ENCODE measurements around the gene FLRT2. TPM values are rescaled to one million over a fixed set of nuclear protein-coding genes. Genes with fewer than 3 reads are reported as not detected.

Gene FLRT2
- total RNA-seq, 1 experiment from 2014 or later = 0.43 TPM

- no peak overlapping the region for H3K4me3 Mint-ChIP-seq (ENCODE audit: unreplicated experiment)
- intact Hi-C loops (cut with micrococcal nuclease; ENCODE audit: unreplicated experiment) = no loop called here
- H3K36me3 Mint-ChIP-seq (ENCODE audit: insufficient read depth, unreplicated experiment) = no peaks in the 10 kb centered on the region
- TF ChIP-seq CTCF (IDR thresholded peaks at IDR 0.05; ENCODE audit: insufficient read depth in 1 of 2, low read depth in 1 of 2, low read length in 1 of 2, severe bottlenecking in 1 of 2, unreplicated experiment in 1 of 2) = no peak
- no peak overlapping the region for H3K27ac Mint-ChIP-seq (ENCODE audit: unreplicated experiment)
- BruUV-seq (replicated peaks) = no TSS peak
- ChIA-PET CTCF (no interaction called here), POLR2A (no interaction called here)
- 0 out of 2 replicates have a peak, but pooled peaks cover 5% of the 10 kb centered on the region for H3K9me3 ChIP-seq
- H3K4me3 ChIP-seq (ENCODE audit: low read depth, low read length) = no peak overlapping the region
- no peak for DNase-seq
- no peaks in the 10 kb centered on the region for H3K27me3 ChIP-seq (replicated peaks; ENCODE audit: control insufficient read depth, insufficient read depth, low read length)
- no peaks in the 10 kb centered on the region for H3K27me3 Mint-ChIP-seq (ENCODE audit: insufficient read depth, unreplicated experiment)
- H3K4me1 Mint-ChIP-seq (ENCODE audit: low read depth, unreplicated experiment) = peaks cover 24% of the 10 kb centered on the region
- no peaks in the 10 kb centered on the region for H3K36me3 ChIP-seq (ENCODE audit: control insufficient read depth, insufficient read depth, low read length)
- peaks cover 8% of the 10 kb centered on the region for H3K4me1 ChIP-seq
- peaks cover under 1% of the 10 kb centered on the region for H3K9me3 Mint-ChIP-seq (ENCODE audit: unreplicated experiment)
These were observed 2.9 kb upstream of the FLRT2 start for GRCh38 chr14:85527006-85527405.

GRCh38 chr14:85527445-85528035 is 2.4 kb upstream of the FLRT2 start:
- Histone ChIP-seq H3K4me1 (peaks cover 8% of the 10 kb centered on the region), H3K9me3 (0 out of 2 replicates have a peak, but pooled peaks cover 5% of the 10 kb centered on the region), H3K36me3 (ENCODE audit: control insufficient read depth, insufficient read depth, low read length) (no peaks in the 10 kb centered on the region), H3K27me3 (replicated peaks; ENCODE audit: control insufficient read depth, insufficient read depth, low read length) (no peaks in the 10 kb centered on the region), H3K4me3 (ENCODE audit: low read depth, low read length) (no peak overlapping the region)
- no TSS peak for BruUV-seq (replicated peaks)
- TF ChIP-seq CTCF (IDR thresholded peaks at IDR 0.05; ENCODE audit: insufficient read depth in 1 of 2, low read depth in 1 of 2, low read length in 1 of 2, severe bottlenecking in 1 of 2, unreplicated experiment in 1 of 2) = no peak
- Mint-ChIP-seq H3K27me3 (ENCODE audit: insufficient read depth, unreplicated experiment) (no peaks in the 10 kb centered on the region), H3K4me1 (ENCODE audit: low read depth, unreplicated experiment) (peaks cover 24% of the 10 kb centered on the region), H3K4me3 (ENCODE audit: unreplicated experiment) (no peak overlapping the region), H3K9me3 (ENCODE audit: unreplicated experiment) (peaks cover 5% of the 10 kb centered on the region), H3K36me3 (ENCODE audit: insufficient read depth, unreplicated experiment) (no peaks in the 10 kb centered on the region), H3K27ac (ENCODE audit: unreplicated experiment) (no peak overlapping the region)
- DNase-seq = no peak
- intact Hi-C loops (cut with micrococcal nuclease; ENCODE audit: unreplicated experiment) = loop anchor here (1.0 to 2.0 kb wide), 4 partner anchors 113 to 331 kb away; no protein-coding TSS in a partner anchor
- CTCF ChIA-PET = no interaction called here
- POLR2A ChIA-PET = no interaction called here

- Histone ChIP-seq H3K9me3 (0 out of 2 replicates have a peak, but pooled peaks cover 5% of the 10 kb centered on the region), H3K4me3 (ENCODE audit: low read depth, low read length) (no peak overlapping the region), H3K36me3 (ENCODE audit: control insufficient read depth, insufficient read depth, low read length) (no peaks in the 10 kb centered on the region), H3K4me1 (peaks cover 8% of the 10 kb centered on the region), H3K27me3 (replicated peaks; ENCODE audit: control insufficient read depth, insufficient read depth, low read length) (no peaks in the 10 kb centered on the region)
- intact Hi-C loops (cut with micrococcal nuclease; ENCODE audit: unreplicated experiment) = loop anchor here (1.0 to 2.0 kb wide), 4 partner anchors 113 to 332 kb away; no protein-coding TSS in a partner anchor
- H3K4me1 Mint-ChIP-seq (ENCODE audit: low read depth, unreplicated experiment) = peaks cover 24% of the 10 kb centered on the region
- H3K4me3 Mint-ChIP-seq (ENCODE audit: unreplicated experiment) = no peak overlapping the region
- no peaks in the 10 kb centered on the region for H3K36me3 Mint-ChIP-seq (ENCODE audit: insufficient read depth, unreplicated experiment)
- DNase-seq = peak in 1 of 2 experiments; percentile 36
- peak; percentile 22 to 53 for TF ChIP-seq CTCF (IDR thresholded peaks at IDR 0.05; ENCODE audit: insufficient read depth in 1 of 2, low read depth in 1 of 2, low read length in 1 of 2, severe bottlenecking in 1 of 2, unreplicated experiment in 1 of 2)
- no peaks in the 10 kb centered on the region for H3K27me3 Mint-ChIP-seq (ENCODE audit: insufficient read depth, unreplicated experiment)
- ChIA-PET CTCF (interaction anchor here (0.6 to 1.0 kb wide), 2 partner anchors 232 to 1422 kb away, joined by 3 read pairs; no protein-coding TSS in a partner anchor), POLR2A (no interaction called here)
- peaks cover 9% of the 10 kb centered on the region for H3K9me3 Mint-ChIP-seq (ENCODE audit: unreplicated experiment)
- no TSS peak for BruUV-seq (replicated peaks)
- no peak overlapping the region for H3K27ac Mint-ChIP-seq (ENCODE audit: unreplicated experiment)
These were observed 1.7 kb upstream of the FLRT2 start for GRCh38 chr14:85528080-85528896.

Measured in Caco-2 (cell line).